ENCODE measurements around the gene SLC6A11. TPM values are rescaled to one million over a fixed set of nuclear protein-coding genes. Genes with fewer than 3 reads are reported as not detected.

SLC6A11 gene
- total and polyA plus RNA-seq, 2 donors (not counting 3 experiments of a cell fraction or from before 2014, with no cell fraction given), result not detected

GRCh38 chr3:10781981-10782380 lies 34.0 kb upstream of the SLC6A11 start:
- H3K4me2 ChIP-seq (ENCODE audit: insufficient read depth, low read length), result no peak overlapping the region
- no peak overlapping the region for H3K27ac ChIP-seq (ENCODE audit: insufficient read depth, low read depth, low read length)
- H2AFZ ChIP-seq (ENCODE audit: low read depth, low read length), result no peak overlapping the region
- no peaks in the 10 kb centered on the region for H3K9me1 ChIP-seq (replicated peaks; ENCODE audit: control insufficient read depth, extremely low read depth, insufficient read depth, low read length)
- intact Hi-C loops (cut with micrococcal nuclease), result no loop called here
- H3K9me3 ChIP-seq (replicated peaks; ENCODE audit: control insufficient read depth, insufficient read depth, low read length), result no peaks in the 10 kb centered on the region
- dilution Hi-C loops (cut with MboI; ENCODE audit: extremely low pct_ligation_motif_present, low sequenced_read_pairs), result no loop called here
- ChIA-PET POLR2A (no interaction called here), CTCF (interaction anchor here (1.4 to 2.9 kb wide), 2 partner anchors 14 to 24 kb away, joined by 5 to 16 read pairs; no protein-coding TSS in a partner anchor)
- no peak overlapping the region for H3K9ac ChIP-seq (replicated peaks; ENCODE audit: extremely low read depth, insufficient read depth, low read length)
- DNase-seq (ENCODE audit: low read depth, low spot score) (no peak), FAIRE-seq (no peak)
- H3K36me3 ChIP-seq (ENCODE audit: control insufficient read depth in 2 of 2, extremely low read depth in 1 of 2, insufficient read depth in 2 of 2, low read length in 2 of 2), result no peaks in the 10 kb centered on the region
- H4K20me1 ChIP-seq (replicated peaks; ENCODE audit: control insufficient read depth, extremely low read depth, insufficient read depth, low read length), result no peaks in the 10 kb centered on the region
- H3K27me3 ChIP-seq (ENCODE audit: control insufficient read depth in 2 of 2, insufficient read depth in 2 of 2, low read length in 2 of 2), result no peaks in the 10 kb centered on the region
- no peaks in the 10 kb centered on the region for H3K79me2 ChIP-seq (ENCODE audit: control insufficient read depth, insufficient read depth, low read length)
- no peak overlapping the region for H3K4me3 ChIP-seq (replicated peaks in 1 of 3; ENCODE audit: insufficient read depth in 1 of 3, low read depth in 1 of 3, low read length in 3 of 3)
- TF ChIP-seq CTCF (IDR thresholded peaks at IDR 0.05; ENCODE audit: extremely low read depth in 1 of 2, insufficient read depth in 1 of 2, low read depth in 1 of 2, low read length in 2 of 2) (no peak), JUN (IDR thresholded peaks at IDR 0.05; ENCODE audit: borderline replicate concordance, insufficient read depth, insufficient read length, low read depth) (no peak), FOS (IDR thresholded peaks at IDR 0.05; ENCODE audit: borderline replicate concordance, insufficient read depth, low read length) (no peak), POLR2A (IDR thresholded peaks at IDR 0.05; ENCODE audit: low read depth, low read length) (no peak), EZH2 (IDR thresholded peaks at IDR 0.05; ENCODE audit: borderline replicate concordance, low read depth, low read length, severe bottlenecking) (no peak), POLR2AphosphoS5 (IDR thresholded peaks at IDR 0.05; ENCODE audit: insufficient read depth, low read depth, low read length) (no peak), GATA2 (IDR thresholded peaks at IDR 0.05; ENCODE audit: insufficient read depth, insufficient read length, low read depth, low read length) (no peak), MAX (IDR thresholded peaks at IDR 0.05; ENCODE audit: insufficient read depth, insufficient read length) (no peak), MYC (IDR thresholded peaks at IDR 0.05; ENCODE audit: low read depth, low read length) (no peak)
- BruUV-seq (replicated peaks), result no TSS peak
- H3K4me1 ChIP-seq (ENCODE audit: control insufficient read depth, extremely low read depth, insufficient read depth, low read length), result peaks cover 3% of the 10 kb centered on the region
